Endothelial cell of umbilical vein (primary cell): ENCODE measurements around the gene LDLRAD4.

Experiments
- EZH2 ChIP-seq: IDR thresholded peaks from 2 replicates; pipeline ENCODE4 v1.6.1; 2012; ENCODE audit warnings: borderline replicate concordance, low read depth, mild to moderate bottlenecking, moderate library complexity, low read length, inconsistent platforms; ENCODE audit not compliant: severe bottlenecking
- TF ChIP-seq, protein P1 (sequence below): IDR thresholded peaks from 2 replicates; pipeline ENCODE4 v1.6.1; 2011; ENCODE audit not compliant: insufficient read depth, insufficient read length
- TF ChIP-seq, protein P2 (sequence below), 2 donors: IDR thresholded peaks; 1 replicate in 1 of 2; 2 replicates in 1 of 2; pipeline ENCODE4 v1.5.1; 2011; ENCODE audit warnings: low read length in 2 of 2, mild to moderate bottlenecking in 2 of 2, moderate library complexity in 2 of 2, control low read depth in 1 of 2, inconsistent platforms in 1 of 2, low read depth in 1 of 2; ENCODE audit not compliant: insufficient read depth in 1 of 2; ENCODE audit errors: extremely low read depth in 1 of 2

DNA sequence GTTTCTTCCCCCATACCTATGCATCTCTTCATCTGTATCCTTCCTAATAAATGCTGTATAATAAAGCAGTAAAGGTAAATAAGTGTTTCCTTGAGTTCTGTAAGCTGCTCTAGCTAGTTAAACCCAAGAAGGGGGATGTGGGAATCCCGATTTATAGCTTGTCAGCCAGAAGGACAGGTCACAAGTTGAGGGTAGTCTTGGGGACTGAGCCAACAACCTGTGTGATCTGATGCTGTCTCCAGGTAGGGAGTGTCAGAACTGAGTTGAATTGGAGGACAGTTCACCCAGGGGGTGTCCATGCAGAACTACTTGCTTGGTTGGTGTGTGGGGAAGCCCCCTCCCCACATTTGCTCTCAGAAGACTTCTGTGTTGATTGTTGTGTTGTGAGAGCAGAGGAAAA lies 112.4 kb downstream of the LDLRAD4 start:
- TF ChIP-seq, protein P1, sequence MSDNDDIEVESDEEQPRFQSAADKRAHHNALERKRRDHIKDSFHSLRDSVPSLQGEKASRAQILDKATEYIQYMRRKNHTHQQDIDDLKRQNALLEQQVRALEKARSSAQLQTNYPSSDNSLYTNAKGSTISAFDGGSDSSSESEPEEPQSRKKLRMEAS: no peak
- TF ChIP-seq, protein P2, sequence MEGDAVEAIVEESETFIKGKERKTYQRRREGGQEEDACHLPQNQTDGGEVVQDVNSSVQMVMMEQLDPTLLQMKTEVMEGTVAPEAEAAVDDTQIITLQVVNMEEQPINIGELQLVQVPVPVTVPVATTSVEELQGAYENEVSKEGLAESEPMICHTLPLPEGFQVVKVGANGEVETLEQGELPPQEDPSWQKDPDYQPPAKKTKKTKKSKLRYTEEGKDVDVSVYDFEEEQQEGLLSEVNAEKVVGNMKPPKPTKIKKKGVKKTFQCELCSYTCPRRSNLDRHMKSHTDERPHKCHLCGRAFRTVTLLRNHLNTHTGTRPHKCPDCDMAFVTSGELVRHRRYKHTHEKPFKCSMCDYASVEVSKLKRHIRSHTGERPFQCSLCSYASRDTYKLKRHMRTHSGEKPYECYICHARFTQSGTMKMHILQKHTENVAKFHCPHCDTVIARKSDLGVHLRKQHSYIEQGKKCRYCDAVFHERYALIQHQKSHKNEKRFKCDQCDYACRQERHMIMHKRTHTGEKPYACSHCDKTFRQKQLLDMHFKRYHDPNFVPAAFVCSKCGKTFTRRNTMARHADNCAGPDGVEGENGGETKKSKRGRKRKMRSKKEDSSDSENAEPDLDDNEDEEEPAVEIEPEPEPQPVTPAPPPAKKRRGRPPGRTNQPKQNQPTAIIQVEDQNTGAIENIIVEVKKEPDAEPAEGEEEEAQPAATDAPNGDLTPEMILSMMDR (IDR thresholded peaks at IDR 0.05; ENCODE audit: extremely low read depth in 1 of 2, insufficient read depth in 1 of 2, low read depth in 1 of 2, low read length in 2 of 2): no peak
- no peak for TF ChIP-seq EZH2
